ENCODE data around the gene PRM1. TPM values are rescaled to one million over a fixed set of nuclear protein-coding genes. Genes with fewer than 3 reads are reported as not detected.
"Not testable (repeated sequence)": the region's sequence is repeated elsewhere in the genome, so short reads cannot be mapped to it uniquely, and the experiment has no call there.

PRM1 gene
- total RNA-seq, 1 donor from 2014 or later: not detected

- intact Hi-C loops (cut with micrococcal nuclease): no loop called here
Measured at GRCh38 chr16:11298143-11298900, 17.2 kb upstream of the PRM1 start.

- intact Hi-C loops (cut with micrococcal nuclease): loop anchor here (1.0 kb wide), 5 partner anchors 14 to 57 kb away; partner anchors contain the start of gene RMI2
Measured at GRCh38 chr16:11297492-11298142, 16.5 kb upstream of the PRM1 start.

- intact Hi-C loops (cut with micrococcal nuclease): loop anchor here (1.0 kb wide), 5 partner anchors 14 to 57 kb away; partner anchors contain the start of gene RMI2
Measured at GRCh38 chr16:11296706-11297491, 15.8 kb upstream of the PRM1 start.

- intact Hi-C loops (cut with micrococcal nuclease): no loop called here
Measured at GRCh38 chr16:11296351-11296705, 15.2 kb upstream of the PRM1 start.

GRCh38 chr16:11295672-11296071 lies 14.5 kb upstream of the PRM1 start:
- intact Hi-C loops (cut with micrococcal nuclease): no loop called here

- intact Hi-C loops (cut with micrococcal nuclease): no loop called here
Measured at GRCh38 chr16:11292076-11292748, 11.1 kb upstream of the PRM1 start.

- intact Hi-C loops (cut with micrococcal nuclease): no loop called here
Measured at GRCh38 chr16:11291091-11291703, 10.1 kb upstream of the PRM1 start.

GRCh38 chr16:11290102-11290893 lies 9.2 kb upstream of the PRM1 start:
- intact Hi-C loops (cut with micrococcal nuclease): no loop called here

GRCh38 chr16:11289696-11290095 lies 8.6 kb upstream of the PRM1 start:
- intact Hi-C loops (cut with micrococcal nuclease): not testable (repeated sequence)

GRCh38 chr16:11289202-11289601 lies 8.1 kb upstream of the PRM1 start:
- intact Hi-C loops (cut with micrococcal nuclease): no loop called here

GRCh38 chr16:11285842-11286241 lies 4.7 kb upstream of the PRM1 start:
- intact Hi-C loops (cut with micrococcal nuclease): no loop called here

GRCh38 chr16:11283820-11284248 lies 2.7 kb upstream of the PRM1 start:
- intact Hi-C loops (cut with micrococcal nuclease): no loop called here

- intact Hi-C loops (cut with micrococcal nuclease): no loop called here
Measured at GRCh38 chr16:11278681-11279628, 2.2 kb downstream of the PRM1 start.

- intact Hi-C loops (cut with micrococcal nuclease): no loop called here
Measured at GRCh38 chr16:11277607-11278337, 3.4 kb downstream of the PRM1 start.

- intact Hi-C loops (cut with micrococcal nuclease): no loop called here
Measured at GRCh38 chr16:11276896-11277593, 4.1 kb downstream of the PRM1 start.

GRCh38 chr16:11276143-11276895 lies 4.8 kb downstream of the PRM1 start, which contains the start of gene PRM2:
TSS of gene PRM2 (minus strand) at chr16:11276480. CDS start at chr16:11276370, 110 bp downstream.
- intact Hi-C loops (cut with micrococcal nuclease): no loop called here

- intact Hi-C loops (cut with micrococcal nuclease): no loop called here
Measured at GRCh38 chr16:11274964-11275363, 6.2 kb downstream of the PRM1 start.
